Measurements from ENCODE around the gene DENND5A.

DNA sequence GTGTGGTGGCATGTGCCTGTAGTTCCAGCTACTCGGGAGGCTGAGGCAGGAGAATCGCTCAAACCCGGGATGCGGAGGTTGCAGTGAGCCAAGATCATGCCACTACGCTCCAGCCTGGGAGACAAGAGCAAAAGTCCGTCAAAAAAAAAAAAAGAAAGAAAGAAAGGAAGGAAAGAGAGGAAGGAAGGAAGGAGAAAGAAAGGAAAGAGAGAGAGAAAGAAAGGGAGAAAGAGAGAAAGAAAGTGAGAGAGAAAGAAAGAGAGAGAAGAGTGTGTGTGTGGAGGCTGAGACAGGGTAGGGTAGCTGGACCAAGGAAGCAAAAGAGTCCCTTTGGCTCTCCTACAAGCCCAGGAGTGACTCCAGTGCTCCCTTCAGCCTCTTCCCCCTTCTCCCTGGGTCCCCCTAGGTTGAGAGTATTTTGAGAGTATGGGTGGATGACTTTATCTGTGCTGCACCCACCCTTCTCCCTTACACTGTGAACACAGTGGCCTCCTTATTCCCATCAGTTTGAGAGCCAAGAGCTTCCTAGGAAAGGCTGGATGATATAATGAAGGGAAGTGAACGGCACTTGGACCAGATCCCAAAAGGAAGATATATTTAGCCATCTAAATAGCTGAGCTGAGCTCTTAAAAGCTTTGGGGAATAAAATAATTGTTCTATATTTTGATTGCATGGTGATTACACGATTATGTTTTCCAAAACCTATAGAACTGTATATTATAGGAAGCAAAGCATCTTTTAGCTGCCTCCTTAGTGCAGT lies 9.5 kb upstream of the DENND5A start:
- TF ChIP-seq POLR2AphosphoS5 (IDR thresholded peaks at IDR 0.05; ENCODE audit: borderline replicate concordance, low read depth, low read length) (no peak), EZH2 (IDR thresholded peaks at IDR 0.05) (no peak)

All from SK-N-MC (cell line).